ENCODE data around the gene ESRRG.

ESRRG gene

GRCh38 chr1:216626394-216627067 is 96.7 kb downstream of the ESRRG start:
- TF ChIP-seq CTCF (conservative IDR thresholded peaks at IDR 0.05; ENCODE audit: control insufficient read depth, insufficient read depth, low read depth, low read length): no peak
- no peak for DNase-seq (ENCODE audit: low read depth)
- H3K4me3 ChIP-seq (ENCODE audit: control insufficient read depth, low read depth, low read length): no peak overlapping the region

DNA sequence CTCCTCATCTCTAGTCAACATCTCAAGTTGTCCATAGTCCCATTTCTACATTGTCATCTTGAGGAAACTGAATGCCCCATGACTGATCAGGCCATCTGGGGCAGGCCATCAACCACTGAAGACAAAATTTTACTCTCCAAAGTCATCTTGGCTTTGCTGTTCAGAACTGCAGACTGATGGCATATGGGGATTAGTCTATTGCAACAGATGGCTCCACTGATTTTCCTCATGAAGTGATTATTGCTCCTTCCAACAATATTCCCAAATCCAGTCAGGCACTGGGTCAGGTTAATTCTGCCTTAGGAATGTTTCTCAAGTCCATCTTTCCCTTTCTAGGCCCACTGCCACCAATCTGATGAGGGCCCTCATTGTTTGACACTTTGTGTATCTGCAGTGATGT is 101.7 kb downstream of the ESRRG start:
- no peak for TF ChIP-seq CTCF (conservative IDR thresholded peaks at IDR 0.05; ENCODE audit: control insufficient read depth, insufficient read depth, low read depth, low read length)
- no peak overlapping the region for H3K4me3 ChIP-seq (ENCODE audit: control insufficient read depth, low read depth, low read length)
- no peak for DNase-seq (ENCODE audit: low read depth)

DNA sequence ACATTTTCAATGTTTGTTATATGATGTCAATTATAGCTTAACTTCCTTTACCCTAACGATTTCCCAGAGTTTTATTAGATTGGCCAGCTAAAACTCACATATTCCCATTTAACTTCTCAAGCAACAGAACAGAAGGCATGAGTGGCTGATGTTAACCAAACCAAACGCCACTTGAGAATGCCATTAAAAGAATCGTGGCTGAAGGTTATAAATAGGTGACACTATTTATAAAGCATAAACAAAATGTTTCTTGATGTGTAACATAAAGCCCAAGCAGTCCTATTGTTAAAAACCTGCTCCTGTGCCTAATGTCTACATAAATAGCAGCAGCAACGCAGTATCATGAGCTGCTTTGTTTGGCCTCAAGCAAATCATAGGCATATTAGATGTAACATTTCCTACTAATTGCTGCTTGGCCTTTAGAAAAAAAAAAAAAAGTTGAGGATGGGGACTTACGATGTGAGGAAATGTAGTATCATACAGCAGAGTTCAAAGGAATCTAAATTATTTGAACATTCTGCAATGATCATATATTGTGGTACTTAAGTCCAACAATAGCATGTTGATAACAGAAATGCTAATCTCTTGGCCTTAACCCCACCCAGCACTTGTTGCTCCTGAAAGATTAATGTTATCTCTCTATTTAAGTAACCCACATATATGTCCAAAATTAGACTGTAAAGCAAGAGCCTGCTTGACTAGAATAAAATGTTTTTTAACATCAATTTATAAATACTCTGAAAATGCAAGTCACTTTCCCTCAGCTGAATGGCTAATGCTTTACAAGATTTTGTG is 106.0 kb downstream of the ESRRG start:
- H3K4me3 ChIP-seq (ENCODE audit: control insufficient read depth, low read depth, low read length): no peak overlapping the region
- no peak for DNase-seq (ENCODE audit: low read depth)
- TF ChIP-seq CTCF (conservative IDR thresholded peaks at IDR 0.05; ENCODE audit: control insufficient read depth, insufficient read depth, low read depth, low read length): no peak

GRCh38 chr1:216616425-216616824 is 106.8 kb downstream of the ESRRG start:
- H3K4me3 ChIP-seq (ENCODE audit: control insufficient read depth, low read depth, low read length): no peak overlapping the region
- TF ChIP-seq CTCF (conservative IDR thresholded peaks at IDR 0.05; ENCODE audit: control insufficient read depth, insufficient read depth, low read depth, low read length): no peak
- no peak for DNase-seq (ENCODE audit: low read depth)

GRCh38 chr1:216614011-216614934 is 109.0 kb downstream of the ESRRG start:
- no peak overlapping the region for H3K4me3 ChIP-seq (ENCODE audit: control insufficient read depth, low read depth, low read length)
- no peak for DNase-seq (ENCODE audit: low read depth)
- no peak for TF ChIP-seq CTCF (conservative IDR thresholded peaks at IDR 0.05; ENCODE audit: control insufficient read depth, insufficient read depth, low read depth, low read length)

GRCh38 chr1:216612291-216612690 is 110.9 kb downstream of the ESRRG start:
- DNase-seq (ENCODE audit: low read depth): no peak
- no peak for TF ChIP-seq CTCF (conservative IDR thresholded peaks at IDR 0.05; ENCODE audit: control insufficient read depth, insufficient read depth, low read depth, low read length)
- H3K4me3 ChIP-seq (ENCODE audit: control insufficient read depth, low read depth, low read length): no peak overlapping the region
